ENCODE measurements around the gene SRL.
"Not testable (repeated sequence)": the region's sequence is repeated elsewhere in the genome, so short reads cannot be mapped to it uniquely, and the experiment has no call there.

DNA sequence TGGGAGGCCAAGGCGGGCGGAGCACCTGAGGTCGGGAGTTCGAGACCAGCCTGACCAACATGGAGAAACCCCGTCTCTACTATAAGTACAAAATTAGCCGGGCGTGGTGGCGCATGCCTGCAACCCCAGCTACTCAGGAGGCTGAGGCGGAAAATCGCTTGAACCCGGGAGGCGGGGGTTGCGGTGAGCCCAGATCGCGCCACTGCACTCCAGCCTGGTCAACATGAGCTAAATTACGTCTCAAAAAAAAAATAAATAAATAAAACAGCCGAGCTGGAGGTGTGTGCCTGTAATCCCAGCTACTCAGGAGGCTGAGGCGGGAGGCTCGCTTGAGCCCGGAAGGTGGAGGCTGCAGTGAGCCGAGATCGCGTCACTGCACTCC is 11.1 kb upstream of the SRL start:
- TF ChIP-seq, protein P1, sequence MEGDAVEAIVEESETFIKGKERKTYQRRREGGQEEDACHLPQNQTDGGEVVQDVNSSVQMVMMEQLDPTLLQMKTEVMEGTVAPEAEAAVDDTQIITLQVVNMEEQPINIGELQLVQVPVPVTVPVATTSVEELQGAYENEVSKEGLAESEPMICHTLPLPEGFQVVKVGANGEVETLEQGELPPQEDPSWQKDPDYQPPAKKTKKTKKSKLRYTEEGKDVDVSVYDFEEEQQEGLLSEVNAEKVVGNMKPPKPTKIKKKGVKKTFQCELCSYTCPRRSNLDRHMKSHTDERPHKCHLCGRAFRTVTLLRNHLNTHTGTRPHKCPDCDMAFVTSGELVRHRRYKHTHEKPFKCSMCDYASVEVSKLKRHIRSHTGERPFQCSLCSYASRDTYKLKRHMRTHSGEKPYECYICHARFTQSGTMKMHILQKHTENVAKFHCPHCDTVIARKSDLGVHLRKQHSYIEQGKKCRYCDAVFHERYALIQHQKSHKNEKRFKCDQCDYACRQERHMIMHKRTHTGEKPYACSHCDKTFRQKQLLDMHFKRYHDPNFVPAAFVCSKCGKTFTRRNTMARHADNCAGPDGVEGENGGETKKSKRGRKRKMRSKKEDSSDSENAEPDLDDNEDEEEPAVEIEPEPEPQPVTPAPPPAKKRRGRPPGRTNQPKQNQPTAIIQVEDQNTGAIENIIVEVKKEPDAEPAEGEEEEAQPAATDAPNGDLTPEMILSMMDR (IDR thresholded peaks at IDR 0.05 in 8 of 11, conservative IDR thresholded peaks at IDR 0.05 in 3 of 11), result not testable (repeated sequence)
- TF ChIP-seq POLR2A (IDR thresholded peaks at IDR 0.05), result not testable (repeated sequence)
